ENCODE measurements around the gene TNFRSF21. TPM values are rescaled to one million over a fixed set of nuclear protein-coding genes. Genes with fewer than 3 reads are reported as not detected.

Gene TNFRSF21
- polyA plus RNA-seq, 1 donor from 2014 or later, result 13.0 TPM

GRCh38 chr6:47245745-47246371, 63.8 kb downstream of the TNFRSF21 start:
- Histone ChIP-seq H3K4me3 (ENCODE audit: low read length) (no peak overlapping the region), H3K36me3 (ENCODE audit: insufficient read depth, low read length) (no peaks in the 10 kb centered on the region), H2AFZ (ENCODE audit: low read depth, low read length) (no peak overlapping the region), H3K4me2 (ENCODE audit: low read length) (no peak overlapping the region), H3K79me2 (replicated peaks; ENCODE audit: insufficient read depth, low read length) (no peaks in the 10 kb centered on the region), H3K9me3 (ENCODE audit: low read length) (no peaks in the 10 kb centered on the region), H3K9ac (ENCODE audit: low read length) (no peak overlapping the region), H3K27ac (ENCODE audit: low read length) (no peak overlapping the region), H4K20me1 (ENCODE audit: insufficient read depth) (no peaks in the 10 kb centered on the region), H3F3A (ENCODE audit: insufficient read depth, low read length, poor library complexity, severe bottlenecking) (no peaks in the 10 kb centered on the region), H3K9me2 (ENCODE audit: insufficient read depth, low read length) (no peaks in the 10 kb centered on the region), H3K27me3 (ENCODE audit: insufficient read depth, low read depth, low read length) (peaks cover 2% of the 10 kb centered on the region)
- TF ChIP-seq RAD21 (conservative IDR thresholded peaks at IDR 0.05) (no peak), POLR2AphosphoS5 (IDR thresholded peaks at IDR 0.05) (no peak), REST (IDR thresholded peaks at IDR 0.05; ENCODE audit: borderline replicate concordance) (no peak), EP300 (conservative IDR thresholded peaks at IDR 0.05; ENCODE audit: poor library complexity, severe bottlenecking) (no peak), EZH2 (IDR thresholded peaks at IDR 0.05; ENCODE audit: borderline replicate concordance, insufficient read depth, low read length, poor library complexity, severe bottlenecking) (no peak)

DNA sequence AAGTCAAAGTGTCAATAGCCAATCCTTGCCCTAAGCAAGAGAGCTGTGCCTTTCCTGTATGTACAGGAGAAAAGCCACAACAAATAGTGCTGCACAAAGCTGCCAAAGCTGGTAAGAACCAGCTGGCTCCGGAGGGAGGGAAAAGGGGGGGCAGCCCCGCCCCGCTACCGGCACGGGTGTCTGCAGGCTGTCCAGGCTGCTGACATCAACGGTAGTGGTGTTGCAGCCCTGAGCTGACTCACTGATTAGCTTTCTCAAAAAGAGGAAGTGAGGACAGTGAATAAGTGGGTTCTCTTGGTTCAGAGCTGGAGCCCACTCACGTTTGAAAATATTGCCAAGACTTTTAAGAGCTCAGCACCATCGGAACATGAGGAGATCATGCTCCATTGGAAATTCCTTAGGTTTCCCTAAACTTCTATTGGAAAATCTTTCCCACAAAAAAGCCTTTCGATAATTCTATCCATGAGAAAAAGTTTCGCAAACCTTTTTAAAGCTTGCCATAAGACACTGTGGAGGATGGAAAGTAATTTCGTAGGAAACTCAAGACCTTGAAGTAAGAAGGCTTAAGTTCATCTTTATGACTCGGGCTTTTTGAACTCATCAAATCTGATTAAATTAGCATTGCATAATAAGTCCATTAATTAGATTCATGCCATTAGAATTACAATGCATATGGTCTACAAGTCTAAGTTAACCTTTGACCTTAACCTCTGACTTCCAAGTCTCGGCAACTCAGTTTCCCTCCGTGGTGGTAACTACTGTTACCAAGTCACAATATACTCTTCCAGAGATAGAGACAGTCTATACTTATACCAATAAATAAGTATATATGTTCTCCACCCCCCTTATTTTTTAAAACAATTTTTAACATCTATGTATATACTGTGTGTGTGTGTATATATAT, 67.0 kb downstream of the TNFRSF21 start:
- no peaks in the 10 kb centered on the region for H3K9me3 ChIP-seq (ENCODE audit: low read length)
- H3F3A ChIP-seq (ENCODE audit: insufficient read depth, low read length, poor library complexity, severe bottlenecking), result no peaks in the 10 kb centered on the region
- no peak overlapping the region for H3K4me3 ChIP-seq (ENCODE audit: low read length)
- H3K9me2 ChIP-seq (ENCODE audit: insufficient read depth, low read length), result no peaks in the 10 kb centered on the region
- no peaks in the 10 kb centered on the region for H4K20me1 ChIP-seq (ENCODE audit: insufficient read depth)
- no peaks in the 10 kb centered on the region for H3K27me3 ChIP-seq (ENCODE audit: insufficient read depth, low read depth, low read length)
- no peak overlapping the region for H3K27ac ChIP-seq (ENCODE audit: low read length)
- H2AFZ ChIP-seq (ENCODE audit: low read depth, low read length), result no peak overlapping the region
- H3K36me3 ChIP-seq (ENCODE audit: insufficient read depth, low read length), result no peaks in the 10 kb centered on the region
- TF ChIP-seq EP300 (conservative IDR thresholded peaks at IDR 0.05; ENCODE audit: poor library complexity, severe bottlenecking) (no peak), TAF1 (IDR thresholded peaks at IDR 0.05; ENCODE audit: low read depth) (no peak), CTCF (IDR thresholded peaks at IDR 0.05; ENCODE audit: poor library complexity, severe bottlenecking) (no peak), MXI1 (conservative IDR thresholded peaks at IDR 0.05; ENCODE audit: poor library complexity, severe bottlenecking) (no peak), REST (IDR thresholded peaks at IDR 0.05; ENCODE audit: borderline replicate concordance) (no peak), RAD21 (conservative IDR thresholded peaks at IDR 0.05) (no peak), SMC3 (conservative IDR thresholded peaks at IDR 0.05; ENCODE audit: poor library complexity) (no peak)
- H3K9ac ChIP-seq (ENCODE audit: low read length), result no peak overlapping the region
- H3K79me2 ChIP-seq (replicated peaks; ENCODE audit: insufficient read depth, low read length), result no peaks in the 10 kb centered on the region
- no peak overlapping the region for H3K4me2 ChIP-seq (ENCODE audit: low read length)

All from neural cell (in vitro differentiated cells).